HepG2 (cell line): ENCODE results near the gene FAM199X. TPM values are rescaled to one million over a fixed set of nuclear protein-coding genes. Genes with fewer than 3 reads are reported as not detected.

ENCODE experiments used
- ATAC-seq: fragments of 200-7000 bp; cut with Tn5 transposase; 3 replicates; pipeline ENCODE4 v1.9.1; 2020; ENCODE audit warnings: mild to moderate bottlenecking, moderate library complexity
- BruUV-seq: library from RNA; stranded (reverse); fragments of 400-500 nt; replicated peaks from 2 replicates; lab custom pipeline; 2021; lab: Mats Ljungman, UMichigan
- CTCF ChIA-PET: fragments of 300-600 bp; formaldehyde crosslinking; extraction: SDS; loops from one replicate; lab custom pipeline; 2021; ENCODE audit warnings: low total read pairs, inconsistent platforms, low intra/inter-chr PET ratio; lab: Yijun Ruan, JAX
- POLR2A ChIA-PET: fragments of 350-600 bp; sonication (Branson Sonifier 250); formaldehyde crosslinking; loops from one replicate; lab custom pipeline; 2020; ENCODE audit warnings: antibody characterized with exemption, inconsistent platforms; lab: Yijun Ruan, JAX
- DNase-seq: peaks from one replicate; pipeline ENCODE4 v3.0.0-alpha.2; 2015; ENCODE audit warnings: low spot score
- FAIRE-seq: peaks from 3 replicates; lab custom pipeline; 2011; peaks lifted over from hg19 to GRCh38; lab: Jason Lieb, UNC
- H2AFZ ChIP-seq: one replicate; pipeline ENCODE4 v1.6.1; 2011; ENCODE audit warnings: low read length, inconsistent platforms
- H3K27ac ChIP-seq: fragments of 300-600 bp; 3 replicates; pipeline ENCODE4 v1.8.0; 2011; ENCODE audit warnings: mixed run types, mild to moderate bottlenecking, mixed read lengths, low read length, inconsistent platforms; ENCODE audit not compliant: insufficient read depth; ENCODE audit errors: extremely low read length
- H3K27me3 ChIP-seq, 2 experiments: fragments of 200-600 bp in 1 of 2; 2 replicates in 1 of 2; 3 replicates in 1 of 2; pipeline versions ENCODE4 v1.6.0 to v1.8.0; 2011; ENCODE audit warnings: low read length in 2 of 2, mild to moderate bottlenecking in 2 of 2, moderate library complexity in 2 of 2, inconsistent platforms in 1 of 2; ENCODE audit not compliant: insufficient read depth in 2 of 2, control insufficient read depth in 1 of 2
- H3K36me3 ChIP-seq, 2 experiments: fragments of 200-600 bp in 1 of 2; replicated peaks in 1 of 2; 2 replicates in 1 of 2; 3 replicates in 1 of 2; pipeline versions ENCODE4 v1.5.1 to v1.8.0; 2011; ENCODE audit warnings: low read length in 2 of 2, inconsistent platforms in 1 of 2; ENCODE audit not compliant: insufficient read depth in 2 of 2, control insufficient read depth in 1 of 2
- H3K4me1 ChIP-seq: 2 replicates; pipeline ENCODE4 v1.5.1; 2012; ENCODE audit warnings: low read length, inconsistent platforms; ENCODE audit not compliant: insufficient read depth
- H3K4me2 ChIP-seq: 2 replicates; pipeline ENCODE4 v1.6.0; 2011; ENCODE audit warnings: low read depth, low read length, inconsistent platforms
- H3K4me3 ChIP-seq, 3 experiments: fragments of 200-600 bp in 1 of 3; sonication (generic), shearing (Covaris generic) in 1 of 3; replicated peaks in 1 of 3; 2 replicates each; pipeline ENCODE4 v1.5.1; 2011 to 2016; ENCODE audit warnings: low read length in 3 of 3, inconsistent platforms in 2 of 3, low read depth in 2 of 3, mild to moderate bottlenecking in 2 of 3, control low read depth in 1 of 3, mixed read lengths in 1 of 3; ENCODE audit not compliant: insufficient read depth in 1 of 3
- H3K79me2 ChIP-seq: one replicate; pipeline ENCODE4 v1.6.1; 2011; ENCODE audit warnings: low read length, inconsistent platforms; ENCODE audit not compliant: insufficient read depth
- H3K9ac ChIP-seq: 2 replicates; pipeline ENCODE4 v1.6.0; 2011; ENCODE audit warnings: mild to moderate bottlenecking, low read depth, low read length, inconsistent platforms; ENCODE audit not compliant: insufficient read depth
- H3K9me3 ChIP-seq: 2 replicates; pipeline ENCODE4 v1.5.1; 2012; ENCODE audit warnings: mild to moderate bottlenecking, low read length
- H4K20me1 ChIP-seq: 2 replicates; pipeline ENCODE4 v1.6.0; 2011; ENCODE audit warnings: inconsistent platforms, mild to moderate bottlenecking, low read length, moderate library complexity; ENCODE audit not compliant: insufficient read depth
- THAP7 ChIP-seq: sonication (generic); formaldehyde crosslinking; IDR thresholded peaks from 2 replicates; pipeline ENCODE4 v1.8.1; 2023; ENCODE audit warnings: mild to moderate bottlenecking, missing genetic modification reagents
- ZNF362 ChIP-seq: sonication (generic); formaldehyde crosslinking; IDR thresholded peaks from 2 replicates; pipeline ENCODE4 v1.4.0; 2020; ENCODE audit warnings: missing genetic modification reagents, mild to moderate bottlenecking, borderline replicate concordance
- ZNF800 ChIP-seq: sonication (generic); formaldehyde crosslinking; IDR thresholded peaks from 2 replicates; pipeline ENCODE4 v1.4.0; 2020; ENCODE audit warnings: missing genetic modification reagents
- WGBS: methylation state at CpG from one replicate; pipeline ENCODE4 v1.1.6; 2017; ENCODE audit warnings: low lambda C conversion rate; 5-methylcytosine and 5-hydroxymethylcytosine counted together
- in situ Hi-C: cut with HindIII; loops from 2 replicates; pipeline ENCODE4 v1.10.0; 2017; ENCODE audit warnings: low pct_unique_long_range_greater_than_20kb; ENCODE audit not compliant: extremely low pct_ligation_motif_present
- intact Hi-C: fragments of 100-400 bp; cut with micrococcal nuclease; formaldehyde crosslinking; loops from one replicate; pipeline ENCODE4 v1.10.0; 2022; ENCODE audit not compliant: unreplicated experiment
- polyA plus RNA-seq, 8 experiments: library from polyadenylated mRNA; depleted of rRNA in 3 of 8; stranded (reverse) in 7 of 8; unstranded in 1 of 8; fragments of >200 nt; fragmentation: Illumina TruSeq in 4 of 8; extraction: Trizol in 4 of 8; gene quantifications; 2 replicates each; pipeline versions ENCODE4 v1.2.1 to v1.2.3, GENCODE V29; 2011 to 2016; ENCODE audit warnings: low read depth in 4 of 8, missing spikeins in 1 of 8, mixed read lengths in 1 of 8; ENCODE audit not compliant: insufficient read depth in 1 of 8
- total RNA-seq, 5 experiments: library from RNA; depleted of rRNA; stranded (reverse); fragments of >200 nt; fragmentation: Illumina TruSeq; extraction: Trizol; gene quantifications; 2 replicates each; pipeline ENCODE4 v1.2.3, GENCODE V29; 2016; ENCODE audit warnings: low read depth in 1 of 5

FAM199X gene
- total and polyA plus RNA-seq, 2 of the 13 experiments (the other 11 are each of a cell fraction or from before 2014, with no cell fraction given) = 5.1 to 18.0 TPM

GRCh38 chrX:104122829-104123228 lies 43.4 kb upstream of the FAM199X start:
- Histone ChIP-seq H3K4me2 (no peak overlapping the region), H3K9me3 (no peaks in the 10 kb centered on the region), H2AFZ (no peak overlapping the region), H3K9ac (no peak overlapping the region), H4K20me1 (no peaks in the 10 kb centered on the region), H3K27me3 (no peaks in the 10 kb centered on the region), H3K27ac (no peak overlapping the region), H3K4me3 (no peak overlapping the region), H3K4me1 (no peaks in the 10 kb centered on the region), H3K79me2 (no peaks in the 10 kb centered on the region), H3K36me3 (no peaks in the 10 kb centered on the region)
- FAIRE-seq (no peak), ATAC-seq (no peak), DNase-seq (no peak)
- 100% methylated on average over 1 of the region's 5 CpGs for WGBS
- in situ Hi-C loops = loop anchor here (25.0 kb wide), 2 partner anchors 286 to 586 kb away; partner anchors contain the start of gene RAB9B
- POLR2A ChIA-PET = no interaction called here
- BruUV-seq = no TSS peak
- intact Hi-C loops = no loop called here
- no peak for TF ChIP-seq THAP7 (CRISPR knock-in tag)
- no peak for TF ChIP-seq ZNF362 (CRISPR knock-in tag)
- CTCF ChIA-PET = no interaction called here

- Histone ChIP-seq H3K9me3 (no peaks in the 10 kb centered on the region), H3K27ac (no peak overlapping the region), H3K36me3 (no peaks in the 10 kb centered on the region), H3K4me2 (no peak overlapping the region), H2AFZ (no peak overlapping the region), H3K27me3 (no peaks in the 10 kb centered on the region), H3K4me3 (no peak overlapping the region), H3K4me1 (no peaks in the 10 kb centered on the region), H4K20me1 (no peaks in the 10 kb centered on the region), H3K9ac (no peak overlapping the region), H3K79me2 (no peaks in the 10 kb centered on the region)
- CTCF ChIA-PET = no interaction called here
- WGBS = 74% methylated on average over 2 of the region's 2 CpGs
- in situ Hi-C loops = no loop called here
- DNase-seq (no peak), ATAC-seq (no peak), FAIRE-seq (no peak)
- POLR2A ChIA-PET = no interaction called here
- no TSS peak for BruUV-seq
- intact Hi-C loops = no loop called here
- TF ChIP-seq ZNF800 = no peak
These were observed 39.4 kb upstream of the FAM199X start for GRCh38 chrX:104126856-104127255.
